Measurements from ENCODE around the gene FYCO1. TPM values are rescaled to one million over a fixed set of nuclear protein-coding genes. Genes with fewer than 3 reads are reported as not detected.
"Not testable (repeated sequence)": the region's sequence is repeated elsewhere in the genome, so short reads cannot be mapped to it uniquely, and the experiment has no call there.

FYCO1 gene
- 10 to 100 TPM; 16.5 to 19.3 (median 18.1) TPM for polyA plus RNA-seq (ENCODE audit: insufficient read length in 4 of 4)

DNA sequence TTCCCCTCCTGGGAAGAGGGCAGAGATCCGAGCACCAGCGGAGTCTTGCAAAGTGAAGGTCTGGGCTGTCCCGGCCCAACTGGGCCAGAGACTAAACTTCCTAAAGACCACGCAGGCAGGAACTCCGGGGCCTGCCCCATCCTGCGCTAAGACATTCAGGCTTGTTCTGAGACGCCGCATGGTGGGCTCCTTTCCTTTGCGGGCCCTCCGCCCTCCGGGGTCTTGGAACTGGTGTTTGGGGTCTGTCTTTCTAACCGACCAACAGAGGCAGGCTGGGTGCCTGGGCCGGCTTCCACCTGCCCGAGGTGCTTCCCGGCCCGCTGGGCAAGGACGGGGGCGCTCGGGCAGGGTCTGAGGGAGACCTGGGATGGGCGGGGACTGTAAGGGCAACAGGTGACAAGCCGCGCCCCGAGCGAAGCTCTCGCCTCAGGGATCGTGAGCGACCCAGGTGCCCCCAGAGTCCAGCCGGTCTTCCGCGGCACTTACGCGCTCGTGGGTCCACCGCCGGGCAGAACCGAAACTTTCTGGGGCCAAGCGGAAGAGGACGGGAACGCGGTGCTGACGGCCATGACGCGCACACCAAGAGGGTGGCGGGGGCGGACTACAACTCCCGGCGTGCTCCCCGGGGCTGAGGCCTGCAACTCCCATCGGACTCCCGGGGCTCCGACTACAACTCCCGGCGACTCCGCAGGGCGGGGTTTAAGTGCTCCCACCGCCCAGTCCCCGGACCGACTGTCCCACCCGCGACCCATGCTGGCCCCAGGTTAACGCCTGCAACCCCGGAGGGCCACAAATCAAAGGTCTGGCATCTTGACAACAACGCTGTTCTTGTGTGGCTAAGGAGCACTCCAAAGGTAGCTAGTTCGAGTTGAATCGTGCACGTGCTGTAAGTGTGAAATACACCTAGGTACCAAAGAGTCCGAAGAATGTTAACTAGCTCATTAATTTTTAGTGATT lies at the start of gene FYCO1:
TSS of gene FYCO1 (minus strand) at position 589 of the 957 bp plus-strand sequence. CDS start 10,914 bp downstream, outside the sequence.
- DNase-seq (ENCODE audit: low read depth in 4 of 4, low spot score in 2 of 4) = peak; percentile 55 to 80 (median 72)

DNA sequence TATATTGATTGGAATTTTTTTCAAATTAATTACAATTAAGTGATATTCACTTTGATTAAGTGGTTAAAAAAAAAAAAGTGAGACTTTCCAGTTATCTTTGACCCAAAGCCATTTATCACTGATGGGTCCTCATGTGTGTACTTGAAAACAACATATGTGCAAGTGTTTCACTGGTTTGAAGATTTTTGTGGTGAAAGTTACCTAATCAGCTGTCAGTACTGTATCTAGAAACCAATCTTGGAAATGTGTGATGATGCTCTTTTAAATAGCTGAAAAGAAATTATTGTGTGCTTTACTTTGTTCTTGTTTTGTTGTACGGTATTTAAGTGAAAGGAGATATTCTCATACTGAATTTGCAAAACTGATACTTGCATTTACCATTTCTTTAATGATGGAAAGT lies 43.3 kb upstream of the FYCO1 start:
- no peak for DNase-seq (ENCODE audit: low read depth in 4 of 4, low spot score in 2 of 4)

DNA sequence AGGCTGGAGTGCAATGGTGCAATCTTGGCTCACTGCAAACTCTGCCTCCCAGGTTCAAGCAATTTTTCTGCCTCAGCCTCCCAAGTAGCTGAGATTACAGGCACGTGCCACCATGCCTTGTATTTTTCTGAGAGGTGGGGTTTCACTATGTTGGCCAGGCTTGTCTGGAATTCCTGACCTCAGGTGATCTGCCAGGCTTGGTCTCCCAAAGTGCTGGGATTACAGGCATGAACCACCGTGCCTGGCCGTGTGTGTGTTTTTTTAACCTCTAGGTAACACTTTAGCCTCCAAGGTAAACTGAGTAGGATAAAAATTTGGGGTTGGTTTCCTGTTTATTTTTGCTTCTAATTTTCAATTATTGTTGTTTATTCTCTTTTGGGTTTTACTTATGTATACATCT lies 42.4 kb upstream of the FYCO1 start:
- DNase-seq (ENCODE audit: low read depth in 4 of 4, low spot score in 2 of 4) = not testable (repeated sequence)

DNA sequence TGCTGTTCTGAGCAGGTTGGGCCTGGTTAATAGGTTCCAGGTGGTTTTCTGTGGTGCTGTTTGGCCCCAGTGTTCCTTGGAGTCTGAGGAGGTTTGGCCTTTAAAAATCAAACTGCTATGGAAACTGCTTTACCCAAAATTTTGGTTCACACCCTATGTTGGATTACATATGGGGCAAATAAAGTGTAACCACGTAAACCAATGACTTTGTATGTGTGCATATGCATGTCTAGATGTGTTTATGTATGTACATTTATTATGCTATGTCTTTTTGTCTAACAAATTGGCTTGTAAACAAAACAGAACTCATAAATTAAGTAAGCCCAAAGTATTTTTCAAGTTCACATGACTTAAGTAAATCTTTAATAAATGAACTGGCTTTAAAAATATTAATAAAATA lies 40.6 kb upstream of the FYCO1 start:
- DNase-seq (ENCODE audit: low read depth in 4 of 4, low spot score in 2 of 4) = no peak

DNA sequence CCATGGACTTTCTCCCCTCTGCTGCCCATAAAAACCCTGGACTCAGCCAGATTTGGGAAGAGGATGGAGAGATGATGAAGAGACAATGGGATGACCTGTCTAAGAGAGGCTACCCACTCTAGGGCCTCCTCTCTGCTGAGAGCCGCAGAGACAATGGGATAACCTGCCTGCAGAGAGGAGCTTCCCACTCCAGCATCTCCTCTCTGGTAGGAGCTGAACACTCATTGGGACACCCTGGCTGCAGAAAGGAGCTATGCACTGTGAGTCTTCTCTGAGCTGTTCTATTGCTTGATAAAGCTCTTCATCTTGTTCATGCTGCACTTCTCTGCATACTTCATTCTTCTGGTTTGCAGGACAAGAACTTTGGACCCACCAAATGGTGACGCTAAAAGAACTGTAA lies 36.1 kb upstream of the FYCO1 start:
- no peak for DNase-seq (ENCODE audit: low read depth in 4 of 4, low spot score in 2 of 4)

DNA sequence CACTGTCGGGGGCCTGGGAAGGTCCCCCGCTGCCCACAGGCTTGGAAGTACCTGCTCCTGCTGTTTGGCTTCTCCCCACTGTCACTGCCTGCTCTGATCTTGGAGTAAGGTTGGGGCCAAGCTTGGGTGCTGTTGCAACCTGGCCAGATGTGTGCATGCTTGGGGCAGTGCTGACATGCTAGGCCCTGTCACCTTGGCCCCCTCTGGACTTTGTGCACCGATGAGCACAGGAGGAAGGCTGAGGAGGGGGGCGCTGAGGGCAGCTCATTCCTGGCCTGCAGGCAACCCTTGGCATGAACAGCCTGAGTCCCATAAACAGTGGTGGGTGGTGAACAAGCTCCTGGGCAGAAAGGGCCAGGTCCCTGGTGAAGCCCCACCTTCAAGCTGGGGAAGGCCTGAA lies 35.6 kb upstream of the FYCO1 start:
- no peak for DNase-seq (ENCODE audit: low read depth in 4 of 4, low spot score in 2 of 4)

DNA sequence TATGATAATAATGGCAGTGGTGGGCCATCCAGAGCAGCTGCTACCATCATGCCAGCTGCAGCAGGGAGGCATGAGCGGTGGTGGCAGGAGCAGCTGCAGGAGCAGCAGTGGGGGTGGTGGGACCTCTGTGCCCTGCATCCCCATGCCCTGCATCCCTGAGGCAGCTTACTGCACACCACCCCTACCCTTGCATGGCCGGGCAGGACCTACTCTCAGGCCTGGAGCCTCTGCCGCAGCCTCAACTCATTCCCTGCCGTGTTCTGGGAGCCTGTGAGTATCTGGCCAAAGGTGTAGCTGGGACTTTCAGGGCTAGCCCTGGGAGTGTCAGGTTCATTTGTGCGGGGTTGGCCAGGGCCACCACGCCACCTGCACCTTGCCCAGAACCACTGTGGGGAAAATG lies 35.0 kb upstream of the FYCO1 start:
- no peak for DNase-seq (ENCODE audit: low read depth in 4 of 4, low spot score in 2 of 4)

DNA sequence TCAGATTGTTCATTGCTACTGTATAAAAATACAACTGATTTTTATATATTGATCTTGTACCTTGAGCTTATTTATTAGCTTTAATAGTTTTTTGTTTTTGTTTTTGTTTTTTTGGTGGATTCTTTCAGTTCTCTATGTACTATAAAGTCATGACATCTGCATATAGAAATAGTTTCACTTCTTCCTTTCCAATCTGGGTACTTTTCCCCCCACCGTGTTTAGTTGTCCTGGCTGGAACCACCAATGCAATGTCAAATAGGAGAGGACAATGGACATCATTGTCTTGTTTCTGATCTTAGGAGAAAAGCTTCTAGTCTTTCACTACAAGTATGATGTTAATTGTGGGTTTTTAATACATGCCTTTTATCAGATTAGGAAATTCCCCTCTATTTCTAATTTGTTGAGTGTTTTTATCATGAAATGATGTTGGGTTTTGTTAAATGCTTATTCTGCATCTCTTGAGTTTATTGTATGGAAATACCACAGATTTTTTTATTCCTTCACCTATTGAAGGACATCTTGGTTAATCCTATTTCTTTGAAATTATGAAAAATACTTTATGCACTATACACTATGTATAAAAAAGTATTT lies 34.4 kb upstream of the FYCO1 start:
- no peak for DNase-seq (ENCODE audit: low read depth in 4 of 4, low spot score in 2 of 4)

DNA sequence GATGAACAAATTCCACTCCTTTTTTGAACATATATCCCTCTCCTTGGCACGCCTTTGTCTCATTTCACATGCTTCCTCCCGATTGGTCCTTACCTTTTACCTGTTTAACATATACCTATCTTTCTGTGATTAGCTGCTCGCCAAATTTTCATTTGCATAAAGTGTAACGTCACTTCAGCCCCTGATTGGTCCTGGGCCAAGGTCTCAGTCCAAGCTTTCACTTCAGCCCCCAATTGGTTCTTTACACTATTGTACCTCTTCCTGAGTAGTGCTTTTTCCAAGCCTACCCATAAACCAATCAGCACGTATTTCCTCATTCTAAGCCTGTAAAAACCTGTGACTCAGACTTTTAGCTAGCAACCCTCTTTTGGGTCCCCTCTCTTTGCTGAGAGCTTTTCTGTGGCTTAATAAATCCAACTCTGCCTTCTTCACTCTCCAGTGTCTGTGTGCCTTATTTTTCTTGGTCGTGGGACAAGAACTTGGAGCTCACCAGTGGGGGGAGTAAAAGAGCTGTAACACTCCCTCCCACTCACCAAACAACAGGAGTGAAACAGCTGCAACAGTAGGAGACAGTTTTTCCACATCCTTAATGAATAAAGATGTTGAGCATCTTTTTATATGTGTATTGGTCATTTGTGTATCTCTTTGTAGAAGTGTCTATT lies 32.2 kb upstream of the FYCO1 start:
- no peak for DNase-seq (ENCODE audit: low read depth in 4 of 4, low spot score in 2 of 4)

DNA sequence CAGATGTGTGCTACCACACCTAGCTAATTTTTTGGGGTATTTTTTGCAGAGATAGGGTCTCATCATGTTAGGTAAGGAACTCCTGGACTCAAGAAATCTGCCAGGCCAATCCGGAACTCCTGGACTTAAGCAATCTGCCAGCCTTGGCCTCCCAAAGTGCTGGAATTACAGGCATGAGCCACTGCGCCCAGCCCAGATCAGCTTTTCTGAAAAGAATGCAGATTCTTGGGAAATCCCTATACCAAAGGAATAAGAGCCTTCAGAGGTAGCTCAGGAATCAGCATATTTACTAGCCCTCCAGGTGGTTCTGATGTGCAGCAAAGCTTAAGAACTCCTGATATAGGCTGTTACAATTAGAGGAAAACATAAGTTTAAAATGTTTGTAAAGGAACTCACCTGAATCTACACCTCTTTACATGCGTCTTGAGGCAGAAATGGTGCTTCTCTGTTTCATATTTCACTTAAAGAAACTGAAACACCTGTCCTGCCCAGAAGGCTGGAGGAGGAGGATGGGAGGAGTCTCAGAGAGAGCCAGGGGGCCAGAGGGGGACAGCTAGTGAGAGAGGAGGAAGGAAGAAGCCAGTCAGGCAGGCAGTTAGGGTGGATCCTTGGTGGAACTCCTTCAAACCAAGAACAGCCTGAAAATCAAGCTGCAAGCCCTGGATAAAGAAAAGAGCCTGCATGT lies 31.5 kb upstream of the FYCO1 start, which contains the start of gene XCR1:
TSS of gene XCR1 (minus strand) at position 463 of the 685 bp plus-strand sequence. CDS start 5,536 bp downstream, outside the sequence.
- DNase-seq (ENCODE audit: low read depth in 4 of 4, low spot score in 2 of 4) = no peak

DNA sequence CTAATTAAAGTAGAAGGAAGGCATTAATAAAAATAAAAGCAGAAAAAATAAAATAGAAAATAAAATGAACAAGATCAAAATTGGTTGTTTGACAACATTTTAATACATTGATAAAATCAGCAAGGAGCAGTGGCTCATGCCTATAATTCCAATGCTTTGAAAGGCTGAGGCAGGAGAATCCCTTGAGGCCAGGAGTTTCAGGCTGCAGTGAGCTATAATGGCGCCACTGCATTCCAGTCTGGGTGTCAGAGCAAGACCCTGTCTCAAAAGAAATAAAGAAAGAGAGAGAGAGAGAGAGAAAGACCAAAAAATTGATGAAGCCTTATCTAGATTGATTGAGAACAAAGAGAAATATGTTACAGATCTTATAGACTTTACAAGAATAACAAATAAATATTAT lies 29.5 kb upstream of the FYCO1 start:
- DNase-seq (ENCODE audit: low read depth in 4 of 4, low spot score in 2 of 4) = no peak

DNA sequence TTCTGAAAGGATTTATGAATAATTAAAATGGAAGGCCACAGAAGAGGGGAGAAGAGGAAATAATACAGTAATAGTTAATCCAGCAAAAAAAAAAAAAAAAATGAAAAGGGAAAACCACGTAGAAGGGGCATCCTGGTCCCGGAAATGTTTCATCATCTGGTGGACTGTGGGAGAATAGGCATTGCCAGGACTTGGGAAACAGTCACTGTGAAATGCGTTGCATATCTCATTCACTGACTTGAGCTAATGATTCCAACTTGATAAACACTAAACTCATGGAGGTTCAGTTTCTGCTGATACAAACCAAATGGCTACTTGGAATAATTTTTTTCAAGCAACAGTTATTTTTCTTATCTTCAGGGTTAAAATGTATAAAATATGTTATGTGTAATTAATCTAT lies 28.5 kb upstream of the FYCO1 start:
- no peak for DNase-seq (ENCODE audit: low read depth in 4 of 4, low spot score in 2 of 4)

DNA sequence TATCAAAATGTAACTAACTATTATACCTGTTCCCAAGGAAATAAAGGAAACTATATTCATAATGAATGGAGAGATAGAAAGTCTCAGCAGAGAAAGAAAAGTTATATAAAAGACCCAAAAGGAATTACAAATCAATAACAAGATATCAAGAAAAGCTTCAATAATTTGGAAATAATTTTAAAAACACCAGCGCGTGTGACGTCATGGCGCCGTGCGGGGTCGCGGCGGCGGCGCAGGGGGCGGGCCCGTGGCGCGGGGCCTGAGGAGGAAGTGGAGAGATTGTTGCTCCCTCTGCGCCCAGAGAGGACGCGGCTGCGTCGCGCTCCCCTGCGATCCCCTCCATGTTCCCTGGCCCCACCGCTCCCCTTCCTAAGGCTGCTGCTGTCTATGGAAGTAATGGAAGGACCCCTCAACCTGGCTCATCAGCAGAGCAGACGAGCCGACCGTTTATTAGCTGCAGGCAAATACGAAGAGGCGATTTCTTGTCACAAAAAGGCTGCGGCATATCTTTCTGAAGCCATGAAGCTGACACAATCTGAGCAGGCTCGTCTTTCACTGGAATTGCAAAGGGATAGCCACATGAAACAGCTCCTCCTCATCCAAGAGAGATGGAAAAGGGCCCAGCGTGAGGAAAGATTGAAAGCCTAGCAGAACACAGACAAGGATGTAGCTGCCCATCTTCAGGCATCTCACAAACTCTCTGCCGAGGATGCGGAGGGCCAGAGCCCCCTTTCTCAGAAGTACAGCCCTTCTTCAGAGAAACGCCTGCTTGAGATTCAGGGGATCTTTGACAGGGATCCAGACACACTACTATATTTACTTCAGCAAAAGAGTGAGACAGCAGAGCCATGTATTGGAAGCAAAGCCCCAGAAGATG lies 27.5 kb upstream of the FYCO1 start:
- DNase-seq (ENCODE audit: low read depth in 4 of 4, low spot score in 2 of 4) = no peak

DNA sequence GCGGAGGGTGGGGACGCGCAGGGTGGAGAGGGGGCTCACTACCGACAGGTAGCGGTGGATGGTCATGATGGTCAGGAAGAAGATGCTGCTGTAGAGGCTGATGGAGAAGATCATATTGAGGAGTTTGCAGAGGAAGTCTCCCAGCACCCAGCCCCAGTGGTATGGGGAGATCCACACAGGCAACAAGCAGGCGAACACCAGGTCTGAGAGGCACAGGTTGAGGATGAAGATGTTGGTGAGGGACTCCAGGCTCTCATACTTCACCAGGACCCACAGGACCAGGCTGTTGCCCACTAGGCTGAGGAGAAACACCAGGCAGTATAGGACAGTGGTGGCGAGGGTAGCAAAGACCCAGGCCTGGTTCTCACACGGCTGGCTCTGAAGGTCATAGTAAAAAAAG lies 25.9 kb upstream of the FYCO1 start:
- DNase-seq (ENCODE audit: low read depth in 4 of 4, low spot score in 2 of 4) = no peak

DNA sequence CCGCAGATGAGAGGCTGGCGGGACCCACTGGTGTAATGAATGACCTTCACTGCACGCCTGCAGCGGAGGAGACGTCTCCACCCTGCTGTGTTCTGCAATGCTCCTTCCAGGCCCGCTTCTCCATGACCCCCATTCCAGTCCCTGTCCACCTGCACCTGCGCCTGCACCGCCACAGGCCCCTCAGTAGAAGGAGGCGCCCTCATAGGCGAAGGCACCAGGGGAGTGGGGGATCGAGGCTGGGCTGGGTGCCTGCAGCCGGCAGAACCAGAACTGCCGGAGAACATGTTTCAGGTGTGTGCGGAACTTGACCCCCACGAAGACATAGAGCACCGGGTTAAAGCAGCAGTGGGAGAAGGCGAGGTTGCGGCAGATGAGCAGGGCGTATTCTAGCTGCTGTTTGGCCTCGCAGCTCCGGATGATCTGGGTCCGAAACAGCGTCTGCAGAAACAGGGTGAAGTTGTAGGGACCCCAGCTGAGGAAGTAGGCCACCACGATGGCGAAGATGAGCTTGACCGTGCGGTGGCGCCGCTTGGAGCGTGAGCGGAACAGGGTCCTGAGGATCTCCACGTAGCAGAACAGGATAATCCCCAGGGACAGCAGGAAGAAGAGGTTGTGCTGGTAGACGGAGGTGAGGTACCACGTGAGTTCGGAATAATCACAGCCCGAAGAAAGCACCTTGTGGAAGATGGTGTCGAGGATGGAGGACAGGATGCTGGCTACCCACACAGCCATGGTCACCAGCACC lies 25.3 kb upstream of the FYCO1 start:
- no peak for DNase-seq (ENCODE audit: low read depth in 4 of 4, low spot score in 2 of 4)

DNA sequence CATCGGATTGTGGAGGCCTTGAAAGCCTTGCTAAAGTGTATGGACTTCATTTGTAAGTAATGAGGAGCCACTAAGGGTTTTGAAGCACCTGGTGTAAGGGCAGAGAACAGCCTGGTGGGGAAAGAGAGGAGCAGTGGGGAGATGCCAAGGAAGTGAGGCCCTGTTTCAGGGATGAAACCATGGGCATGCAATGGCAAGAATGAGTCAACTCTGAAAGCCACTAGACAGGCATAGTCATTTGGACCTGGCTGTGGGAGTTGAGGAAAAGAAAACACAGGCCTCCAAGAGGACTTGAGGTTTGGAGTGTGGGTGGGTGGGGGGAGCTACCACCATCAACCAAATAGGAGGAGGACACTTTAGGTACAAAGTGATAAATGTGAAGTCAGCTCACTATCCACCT lies 24.1 kb upstream of the FYCO1 start:
- no peak for DNase-seq (ENCODE audit: low read depth in 4 of 4, low spot score in 2 of 4)

DNA sequence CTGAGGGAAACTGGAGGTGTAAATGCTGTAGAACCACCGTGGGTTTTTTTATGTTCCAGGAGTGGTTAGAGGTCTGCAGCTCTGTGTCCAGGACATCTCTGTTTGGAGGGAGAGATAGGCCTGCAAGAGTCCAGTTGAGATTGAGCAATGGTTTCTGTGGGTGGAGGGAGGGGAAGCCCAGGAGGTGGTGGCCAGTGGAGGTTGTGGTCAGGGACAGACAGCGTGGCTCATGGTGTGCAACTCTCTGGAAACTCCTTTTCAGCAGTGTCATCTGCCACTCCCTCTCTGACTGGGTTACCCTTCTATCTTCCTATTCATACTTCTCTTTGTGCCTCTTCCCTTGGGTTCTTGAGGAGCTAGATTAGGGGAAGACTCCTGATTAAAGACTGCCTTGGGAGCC lies 22.1 kb upstream of the FYCO1 start:
- DNase-seq (ENCODE audit: low read depth in 4 of 4, low spot score in 2 of 4) = no peak

DNA sequence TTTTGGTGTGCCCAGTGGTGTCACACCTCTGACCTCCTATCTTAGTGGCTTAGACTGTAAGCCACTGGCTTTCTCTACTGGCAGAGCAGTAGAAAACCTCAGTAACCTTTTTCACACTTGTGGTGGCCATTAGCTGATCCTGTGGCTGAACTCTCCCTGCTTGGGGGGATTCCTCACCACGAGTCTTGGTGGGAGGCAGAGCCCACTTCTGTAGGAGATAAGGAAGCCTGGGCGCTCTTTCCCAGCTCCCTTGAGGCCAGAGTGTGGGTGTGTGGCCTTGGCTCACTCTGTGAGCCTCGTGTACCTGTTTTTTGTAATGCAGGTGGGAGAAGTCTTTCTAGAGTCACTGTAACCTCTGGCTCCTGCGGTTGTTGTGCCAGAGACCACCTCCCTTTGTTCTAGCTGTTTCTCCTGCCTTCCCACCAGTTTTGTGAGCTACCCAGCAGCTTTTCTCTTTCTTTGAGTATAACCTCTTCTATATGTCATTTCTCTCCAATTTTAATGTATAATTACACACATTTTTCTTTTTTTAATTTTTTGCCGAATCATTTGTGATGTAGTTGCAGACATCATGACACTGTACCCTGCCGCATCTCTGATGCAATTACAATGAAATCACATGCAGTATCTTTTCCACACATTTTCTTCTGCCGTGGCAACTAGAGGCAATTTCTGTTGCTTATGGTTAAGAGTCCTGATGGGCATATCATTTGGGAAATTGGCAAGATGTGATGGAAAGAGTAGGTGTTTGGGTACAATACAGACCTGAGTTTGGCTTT lies 17.9 kb upstream of the FYCO1 start:
- no peak for DNase-seq (ENCODE audit: low read depth in 4 of 4, low spot score in 2 of 4)

Data from left renal cortex interstitium (tissue), 4 donors.